HG03575 (cell line): ENCODE measurements around the gene ZNF559.

Experiments
- ATAC-seq: cut with Tn5 transposase; IDR thresholded peaks from one replicate; pipeline ENCODE4 v1.9.1; 2021; ENCODE audit not compliant: unreplicated experiment, insufficient number of reproducible peaks, low FRiP score; ENCODE audit errors: extremely low read depth

ZNF559 gene

DNA sequence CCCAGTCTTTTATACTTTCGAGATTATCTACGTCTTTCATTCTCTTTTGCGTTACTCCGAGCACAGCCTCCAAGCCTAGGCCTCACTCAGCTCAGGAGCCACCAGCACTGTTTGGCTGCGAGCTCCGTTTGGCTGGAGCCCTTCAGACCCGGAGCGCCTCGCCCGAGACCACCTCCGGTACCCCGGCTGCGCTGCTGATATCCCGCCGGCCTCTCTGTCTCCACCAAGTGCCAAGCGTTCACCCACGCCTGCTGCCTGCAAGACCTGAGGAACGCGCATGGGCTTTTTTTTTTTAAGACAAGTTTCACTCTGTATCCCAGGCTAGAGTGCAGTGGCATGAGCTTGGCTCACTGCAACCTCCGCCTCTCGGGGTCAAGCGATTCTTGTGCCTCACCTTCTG is 24.7 kb downstream of the ZNF559 start:
- ATAC-seq = no peak

DNA sequence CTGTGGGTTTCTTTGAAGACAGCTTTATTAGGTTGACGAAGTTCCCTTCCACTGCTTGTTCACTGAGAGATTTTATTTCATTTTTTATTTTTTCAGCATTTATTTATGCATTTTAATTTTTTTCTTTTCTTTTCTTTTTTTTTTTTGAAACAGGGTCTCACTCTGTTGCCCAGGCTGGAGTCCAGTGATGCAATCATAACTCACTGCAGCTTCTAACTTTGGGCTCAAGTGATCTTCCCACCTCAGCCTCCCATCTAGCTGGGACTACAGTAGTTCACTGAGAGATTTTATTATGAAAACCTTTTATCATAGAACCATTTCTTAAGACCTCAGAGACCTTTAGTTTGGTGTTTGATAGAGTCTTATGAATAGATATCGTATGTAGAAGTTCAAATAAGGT is 28.5 kb downstream of the ZNF559 start:
- no peak for ATAC-seq

DNA sequence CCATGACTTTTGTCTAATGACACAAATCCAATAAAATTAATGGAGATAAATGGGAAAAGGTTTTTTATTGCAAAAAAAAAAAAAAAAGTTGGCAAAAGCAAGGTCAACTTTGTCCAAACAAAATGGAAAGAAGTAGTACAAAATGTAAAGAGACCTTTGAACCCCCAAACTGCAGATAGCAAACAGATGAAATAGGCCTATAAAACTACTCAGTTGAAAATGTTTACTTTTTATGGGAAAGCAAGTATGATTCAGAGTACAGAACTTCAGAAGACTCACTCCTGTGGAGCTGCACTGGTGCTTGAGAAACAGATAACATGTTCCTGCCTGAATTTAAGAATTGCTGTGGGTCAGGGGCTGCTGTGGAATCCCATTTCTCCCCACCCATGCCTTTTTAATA is 29.0 kb downstream of the ZNF559 start:
- no peak for ATAC-seq

DNA sequence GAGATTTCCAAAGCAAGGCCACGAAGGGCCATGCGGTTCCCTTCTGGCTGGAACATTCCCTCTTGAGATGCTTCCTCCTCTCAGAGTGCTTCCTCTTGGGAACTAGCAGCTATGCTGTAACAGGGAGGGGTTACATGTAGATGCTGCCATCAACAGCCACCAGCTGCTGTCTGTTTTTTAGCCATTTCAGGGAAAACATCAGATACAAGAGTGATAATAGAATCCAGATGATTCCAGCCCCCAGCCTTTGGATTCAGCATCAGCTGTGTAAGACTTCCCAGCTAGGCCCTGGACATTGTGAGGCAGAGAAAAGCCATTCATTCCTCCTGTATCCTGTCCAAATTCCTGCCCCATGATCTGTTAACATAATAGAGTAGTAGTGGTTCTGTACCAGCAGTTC is 30.7 kb downstream of the ZNF559 start:
- no peak for ATAC-seq

DNA sequence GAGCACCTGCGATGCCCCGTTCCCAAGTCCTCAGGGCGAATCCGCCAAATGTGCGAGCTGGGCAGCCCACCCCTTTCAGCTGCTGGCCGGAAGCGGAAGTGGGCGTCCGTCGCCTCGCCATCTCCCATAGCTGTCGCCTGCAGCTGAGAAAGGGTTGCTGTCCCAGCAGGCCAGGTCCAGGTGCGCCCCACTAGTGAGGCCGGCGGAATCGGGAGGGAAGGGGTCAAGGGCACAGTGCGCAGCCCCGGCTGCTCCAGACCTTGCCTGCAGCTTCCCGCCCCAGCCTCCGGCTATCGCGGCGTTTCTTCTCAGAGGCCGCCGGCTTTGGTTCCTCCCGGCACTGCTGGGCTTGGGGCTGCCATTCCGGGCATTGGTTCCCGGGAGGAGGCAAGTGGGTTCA is 38.9 kb downstream of the ZNF559 start, which contains the start of gene ZNF177:
Gene ZNF177, plus strand, starts transcription at position 109 of the 400 bp plus-strand sequence. CDS start 15,299 bp downstream, outside the sequence.
- ATAC-seq = no peak

DNA sequence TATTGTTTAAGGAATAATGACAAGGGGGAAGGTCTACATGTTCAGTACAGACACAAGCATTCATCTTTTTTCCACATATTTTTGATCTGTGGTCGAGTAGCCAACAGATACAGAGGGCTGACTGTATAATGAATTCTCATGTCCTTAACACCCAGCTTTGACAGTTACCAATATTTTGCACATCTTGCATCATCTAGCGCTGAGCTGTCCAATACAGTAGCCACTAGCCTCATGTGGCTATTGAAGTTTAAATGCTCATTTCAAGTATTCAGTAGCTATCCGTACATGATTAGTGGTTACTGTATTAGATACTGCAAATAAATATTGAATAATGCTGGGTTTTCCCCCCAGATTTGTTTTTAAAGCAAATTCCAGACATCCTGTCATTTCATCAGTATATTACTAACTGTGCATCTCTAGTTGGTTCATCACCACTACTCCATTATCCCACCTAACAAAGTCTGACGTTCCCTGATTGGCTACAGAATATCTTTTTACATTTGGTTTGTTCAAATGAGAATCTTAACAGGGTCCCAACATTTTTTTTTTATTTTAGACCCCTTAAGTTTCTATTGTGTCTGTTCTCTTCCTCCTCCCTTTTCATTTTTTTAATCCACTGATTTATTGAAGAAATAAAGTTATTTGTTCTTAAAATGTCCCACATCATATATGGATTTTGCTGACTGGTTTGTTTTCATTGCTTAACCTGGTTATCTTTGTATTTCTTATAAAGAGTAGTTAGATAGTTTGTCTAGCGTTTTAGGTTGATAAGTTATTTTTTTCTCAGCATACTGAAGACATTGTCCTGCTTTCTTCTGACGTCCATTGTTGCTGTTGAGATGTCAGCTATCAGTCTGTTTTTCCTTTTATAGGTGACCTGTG is 47.0 kb downstream of the ZNF559 start:
- no peak for ATAC-seq

DNA sequence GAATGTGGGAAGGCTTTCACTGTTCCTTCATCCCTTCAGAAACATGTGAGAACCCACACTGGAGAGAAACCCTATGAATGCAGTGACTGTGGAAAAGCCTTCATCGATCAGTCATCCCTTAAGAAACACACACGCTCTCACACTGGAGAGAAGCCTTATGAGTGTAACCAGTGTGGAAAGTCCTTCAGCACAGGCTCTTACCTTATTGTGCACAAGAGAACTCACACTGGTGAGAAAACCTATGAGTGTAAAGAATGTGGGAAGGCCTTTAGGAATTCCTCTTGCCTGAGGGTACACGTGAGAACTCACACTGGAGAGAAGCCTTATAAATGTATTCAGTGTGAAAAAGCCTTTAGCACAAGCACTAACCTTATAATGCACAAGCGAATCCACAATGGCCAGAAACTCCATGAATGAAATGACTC is 57.4 kb downstream of the ZNF559 start:
- no peak for ATAC-seq
